ENCODE data around the gene MMP14.

Gene MMP14

DNA sequence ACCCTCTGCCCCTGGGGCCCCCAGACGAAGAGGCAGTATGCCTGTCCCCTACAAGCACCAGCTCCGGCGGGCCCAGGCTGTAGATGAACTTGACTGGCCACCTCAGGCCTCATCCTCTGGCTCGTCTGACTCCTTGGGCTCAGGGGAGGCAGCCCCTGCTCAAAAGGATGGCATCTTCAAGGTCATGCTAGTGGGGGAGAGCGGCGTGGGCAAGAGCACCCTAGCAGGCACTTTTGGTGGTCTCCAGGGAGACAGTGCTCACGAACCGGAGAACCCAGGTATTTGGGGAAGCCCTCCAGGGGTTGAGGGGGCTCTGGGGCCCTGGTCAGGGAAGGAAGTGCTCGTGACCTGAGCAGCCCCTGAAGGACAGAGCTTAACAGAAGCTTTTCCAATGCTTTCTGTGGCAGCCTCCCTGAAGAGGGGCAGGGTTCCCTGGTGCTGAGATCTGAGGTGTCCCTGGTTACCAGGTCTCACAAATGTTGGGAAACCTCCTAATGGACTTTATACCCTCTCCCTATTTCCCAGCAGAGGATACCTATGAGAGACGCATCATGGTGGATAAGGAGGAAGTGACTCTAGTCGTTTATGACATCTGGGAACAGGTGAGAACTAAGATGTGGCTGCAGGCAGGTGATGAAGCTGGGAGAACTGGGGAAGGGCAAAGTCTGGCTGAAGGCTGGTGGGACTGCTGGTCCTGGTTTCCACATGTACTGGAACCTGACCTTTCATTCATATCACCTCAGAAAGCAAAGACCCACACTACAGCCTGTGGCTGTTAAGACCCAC is 48.5 kb downstream of the MMP14 start:
- Histone ChIP-seq H3K4me1 (ENCODE audit: control insufficient read depth, low read depth, low read length) (peaks cover 20% of the 10 kb centered on the region), H3K36me3 (ENCODE audit: control insufficient read depth, low read depth, low read length) (no peaks in the 10 kb centered on the region), H3K27ac (ENCODE audit: low read length) (no peak overlapping the region), H3K4me3 (ENCODE audit: low read length) (no peak overlapping the region), H3K9ac (ENCODE audit: low read length) (no peak overlapping the region), H3K9me3 (ENCODE audit: control insufficient read depth, low read depth, low read length) (no peaks in the 10 kb centered on the region), H3K27me3 (ENCODE audit: control insufficient read depth, insufficient read depth, low read length) (peaks cover 24% of the 10 kb centered on the region)

DNA sequence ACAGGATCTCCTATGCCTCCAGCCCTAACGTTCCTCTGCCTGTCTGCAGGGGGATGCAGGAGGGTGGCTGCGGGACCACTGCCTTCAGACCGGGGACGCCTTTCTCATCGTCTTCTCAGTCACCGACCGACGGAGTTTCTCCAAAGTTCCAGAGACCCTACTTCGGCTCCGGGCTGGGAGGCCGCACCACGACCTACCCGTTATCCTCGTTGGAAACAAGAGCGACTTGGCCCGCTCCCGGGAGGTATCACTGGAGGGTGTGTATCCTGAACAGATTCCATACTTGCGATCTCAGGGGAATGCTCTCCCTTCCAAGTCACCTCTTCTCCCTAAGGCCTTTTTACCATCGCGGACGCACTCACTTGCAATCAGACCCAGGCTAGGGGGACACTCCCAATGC is 49.6 kb downstream of the MMP14 start:
- no peaks in the 10 kb centered on the region for H3K9me3 ChIP-seq (ENCODE audit: control insufficient read depth, low read depth, low read length)
- H3K27me3 ChIP-seq (ENCODE audit: control insufficient read depth, insufficient read depth, low read length): peaks cover 24% of the 10 kb centered on the region
- peak overlapping the region; percentile 89 for H3K9ac ChIP-seq (ENCODE audit: low read length)
- peak overlapping the region; percentile 90 for H3K4me3 ChIP-seq (ENCODE audit: low read length)
- H3K36me3 ChIP-seq (ENCODE audit: control insufficient read depth, low read depth, low read length): no peaks in the 10 kb centered on the region
- H3K27ac ChIP-seq (ENCODE audit: low read length): no peak overlapping the region
- peaks cover 20% of the 10 kb centered on the region for H3K4me1 ChIP-seq (ENCODE audit: control insufficient read depth, low read depth, low read length)

DNA sequence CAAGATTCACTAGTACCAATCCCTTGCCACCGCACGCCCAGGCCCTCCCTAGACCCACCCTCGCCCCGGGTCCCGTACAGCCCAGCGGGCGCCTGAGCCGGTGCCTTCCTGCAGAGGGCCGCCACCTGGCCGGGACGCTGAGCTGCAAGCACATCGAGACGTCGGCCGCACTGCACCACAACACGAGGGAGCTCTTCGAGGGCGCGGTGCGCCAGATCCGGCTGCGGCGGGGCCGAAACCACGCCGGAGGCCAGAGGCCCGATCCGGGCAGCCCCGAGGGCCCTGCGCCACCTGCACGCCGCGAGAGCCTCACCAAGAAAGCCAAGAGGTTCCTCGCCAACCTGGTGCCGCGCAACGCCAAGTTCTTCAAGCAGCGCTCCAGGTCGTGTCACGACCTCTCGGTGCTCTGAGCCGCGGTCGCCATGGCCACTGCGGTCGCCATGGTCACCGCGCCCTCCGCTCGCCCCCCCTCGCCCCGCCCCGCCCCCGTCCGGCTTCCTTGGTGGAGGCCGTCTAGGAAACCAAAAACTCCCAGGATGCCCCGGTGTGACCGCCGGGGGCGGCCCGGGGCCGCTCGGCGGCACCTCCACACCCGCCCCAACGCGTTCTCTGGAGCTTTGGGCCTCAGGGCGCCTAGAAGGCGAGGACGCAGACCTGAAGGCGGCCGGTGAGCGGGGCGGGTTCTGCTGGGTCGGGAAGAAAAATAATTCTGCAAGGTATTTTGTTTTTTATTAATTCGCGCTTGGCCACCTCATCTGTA is 50.3 kb downstream of the MMP14 start:
- Histone ChIP-seq H3K4me1 (ENCODE audit: control insufficient read depth, low read depth, low read length) (peaks cover 20% of the 10 kb centered on the region), H3K9ac (ENCODE audit: low read length) (peak overlapping the region; percentile 89), H3K4me3 (ENCODE audit: low read length) (peak overlapping the region; percentile 90), H3K27ac (ENCODE audit: low read length) (peak overlapping the region; percentile 78), H3K27me3 (ENCODE audit: control insufficient read depth, insufficient read depth, low read length) (peaks cover 24% of the 10 kb centered on the region), H3K36me3 (ENCODE audit: control insufficient read depth, low read depth, low read length) (no peaks in the 10 kb centered on the region), H3K9me3 (ENCODE audit: control insufficient read depth, low read depth, low read length) (no peaks in the 10 kb centered on the region)

DNA sequence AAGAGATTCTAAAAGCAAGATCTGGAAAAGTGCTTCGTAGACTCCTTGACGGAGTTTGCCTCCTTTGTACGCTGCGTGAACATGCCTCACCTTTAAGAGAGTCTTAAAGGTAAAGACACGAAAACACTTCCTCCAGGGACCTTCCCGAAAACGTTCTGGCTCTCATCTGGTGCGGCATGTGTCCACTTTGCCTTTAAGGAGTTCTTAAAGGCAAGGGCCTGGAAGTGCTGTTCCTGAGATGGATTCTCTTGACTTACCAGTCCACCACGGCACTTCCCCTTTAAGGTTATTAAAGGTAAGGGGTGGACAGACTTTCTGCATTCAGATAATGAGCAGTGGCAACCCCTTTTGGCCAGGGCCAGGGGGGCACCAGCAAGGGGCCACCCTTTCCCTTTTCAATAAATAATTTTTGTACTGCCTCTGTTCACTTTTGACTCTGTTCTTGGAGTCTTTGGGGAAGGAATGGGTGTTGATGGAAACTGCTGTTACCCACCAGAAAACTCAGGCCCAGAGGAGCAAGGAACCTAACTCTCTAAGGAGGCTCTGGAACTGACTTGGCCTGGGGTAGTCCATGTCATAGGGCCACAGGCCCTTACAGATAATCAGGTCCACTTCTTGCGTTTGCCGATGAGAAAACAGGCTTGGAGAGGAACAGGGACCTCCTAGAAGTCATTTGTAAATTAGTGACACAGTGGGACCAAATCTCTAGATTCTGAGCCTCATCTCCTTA is 51.0 kb downstream of the MMP14 start:
- H3K27me3 ChIP-seq (ENCODE audit: control insufficient read depth, insufficient read depth, low read length): peaks cover 24% of the 10 kb centered on the region
- H3K27ac ChIP-seq (ENCODE audit: low read length): peak overlapping the region; percentile 78
- no peaks in the 10 kb centered on the region for H3K9me3 ChIP-seq (ENCODE audit: control insufficient read depth, low read depth, low read length)
- no peaks in the 10 kb centered on the region for H3K36me3 ChIP-seq (ENCODE audit: control insufficient read depth, low read depth, low read length)
- H3K4me3 ChIP-seq (ENCODE audit: low read length): peak overlapping the region; percentile 90
- H3K4me1 ChIP-seq (ENCODE audit: control insufficient read depth, low read depth, low read length): peaks cover 20% of the 10 kb centered on the region
- peak overlapping the region; percentile 89 for H3K9ac ChIP-seq (ENCODE audit: low read length)

DNA sequence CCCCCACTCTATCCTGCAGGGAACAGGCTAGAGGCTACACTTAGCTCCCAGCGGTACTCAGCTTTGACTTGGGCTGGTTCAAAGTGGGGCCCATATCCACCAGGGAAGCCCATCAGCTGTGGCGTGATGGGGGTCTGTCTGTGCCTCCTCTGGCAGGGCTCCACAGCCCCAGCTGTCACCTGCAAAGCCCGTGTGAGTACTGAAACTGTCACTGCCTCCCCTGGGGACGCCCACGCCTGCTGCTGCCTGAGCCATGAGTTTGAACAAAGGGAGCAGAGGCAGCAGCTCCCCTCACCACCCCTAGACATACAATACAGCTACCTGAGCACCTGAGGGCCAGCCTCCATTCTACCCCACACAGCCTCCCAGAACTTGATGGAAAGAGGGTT is 51.6 kb downstream of the MMP14 start:
- peaks cover 18% of the 10 kb centered on the region for H3K4me1 ChIP-seq (ENCODE audit: control insufficient read depth, low read depth, low read length)
- H3K9ac ChIP-seq (ENCODE audit: low read length): no peak overlapping the region
- no peaks in the 10 kb centered on the region for H3K36me3 ChIP-seq (ENCODE audit: control insufficient read depth, low read depth, low read length)
- H3K27ac ChIP-seq (ENCODE audit: low read length): no peak overlapping the region
- no peaks in the 10 kb centered on the region for H3K9me3 ChIP-seq (ENCODE audit: control insufficient read depth, low read depth, low read length)
- peaks cover 24% of the 10 kb centered on the region for H3K27me3 ChIP-seq (ENCODE audit: control insufficient read depth, insufficient read depth, low read length)
- peak overlapping the region; percentile 90 for H3K4me3 ChIP-seq (ENCODE audit: low read length)

DNA sequence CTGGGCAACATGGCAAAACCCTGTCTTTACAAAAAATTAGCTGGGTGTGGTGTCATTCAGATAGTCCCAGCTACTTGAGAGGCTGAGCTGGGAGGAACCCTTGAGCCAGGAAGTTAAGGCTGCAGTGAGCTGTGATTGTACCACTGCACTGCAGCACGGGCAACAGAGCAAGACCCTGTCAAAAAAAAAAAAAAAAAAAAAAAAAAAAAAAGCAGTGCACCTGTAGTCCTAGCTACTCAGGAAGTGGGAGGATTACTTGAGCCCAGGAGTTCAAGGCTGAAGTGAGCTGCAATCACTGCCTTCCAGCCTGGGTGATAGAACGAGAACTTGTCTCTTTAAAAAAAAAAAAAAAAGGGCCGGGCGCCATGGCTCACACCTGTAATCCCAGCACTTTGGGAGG is 52.3 kb downstream of the MMP14 start:
- H3K4me3 ChIP-seq (ENCODE audit: low read length): no peak overlapping the region
- H3K36me3 ChIP-seq (ENCODE audit: control insufficient read depth, low read depth, low read length): no peaks in the 10 kb centered on the region
- H3K9ac ChIP-seq (ENCODE audit: low read length): no peak overlapping the region
- H3K27me3 ChIP-seq (ENCODE audit: control insufficient read depth, insufficient read depth, low read length): peaks cover 24% of the 10 kb centered on the region
- H3K9me3 ChIP-seq (ENCODE audit: control insufficient read depth, low read depth, low read length): no peaks in the 10 kb centered on the region
- peaks cover 12% of the 10 kb centered on the region for H3K4me1 ChIP-seq (ENCODE audit: control insufficient read depth, low read depth, low read length)
- H3K27ac ChIP-seq (ENCODE audit: low read length): no peak overlapping the region

DNA sequence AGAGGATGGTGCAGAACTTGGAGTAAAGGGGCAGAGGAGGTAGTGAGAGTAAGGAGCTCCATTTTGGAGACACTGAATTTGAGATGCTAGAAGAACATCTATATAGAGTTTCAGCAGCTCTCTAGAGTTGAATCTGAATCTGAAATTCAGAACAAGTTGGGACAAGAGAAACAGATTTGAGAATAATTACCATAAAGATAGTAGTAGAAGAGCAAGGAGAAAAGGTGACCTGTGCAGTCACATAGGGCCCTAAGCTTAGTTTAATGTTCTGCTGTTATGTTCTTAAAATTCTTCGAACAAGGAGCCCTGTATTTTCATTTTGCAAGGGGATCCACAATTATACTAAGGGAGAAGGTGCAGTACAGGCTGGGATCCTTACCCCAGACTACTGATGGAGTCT is 54.0 kb downstream of the MMP14 start:
- Histone ChIP-seq H3K9me3 (ENCODE audit: control insufficient read depth, low read depth, low read length) (no peaks in the 10 kb centered on the region), H3K4me3 (ENCODE audit: low read length) (no peak overlapping the region), H3K9ac (ENCODE audit: low read length) (no peak overlapping the region), H3K36me3 (ENCODE audit: control insufficient read depth, low read depth, low read length) (no peaks in the 10 kb centered on the region), H3K27me3 (ENCODE audit: control insufficient read depth, insufficient read depth, low read length) (peaks cover 9% of the 10 kb centered on the region), H3K27ac (ENCODE audit: low read length) (no peak overlapping the region), H3K4me1 (ENCODE audit: control insufficient read depth, low read depth, low read length) (peaks cover 9% of the 10 kb centered on the region)

DNA sequence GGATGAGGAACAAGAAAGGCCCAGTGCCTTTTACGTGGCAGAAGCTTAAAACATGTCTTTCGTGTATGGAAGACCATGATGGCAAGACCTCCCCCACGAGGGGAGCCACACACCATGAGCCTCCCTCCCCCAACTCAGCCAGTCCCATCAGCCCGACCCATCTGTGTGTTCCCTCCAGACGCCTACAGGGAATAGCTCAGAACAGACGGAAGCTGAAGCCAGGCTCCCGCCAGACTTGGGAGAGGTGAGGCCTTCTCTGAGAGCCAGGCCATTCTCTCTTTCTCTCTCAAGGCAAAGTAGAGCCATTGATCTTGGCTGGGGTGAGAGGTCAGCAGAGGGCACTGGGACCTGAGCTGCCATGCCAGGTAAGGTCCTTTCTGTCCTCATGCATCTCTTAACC is 56.1 kb downstream of the MMP14 start:
- Histone ChIP-seq H3K27ac (ENCODE audit: low read length) (no peak overlapping the region), H3K4me3 (ENCODE audit: low read length) (no peak overlapping the region), H3K9me3 (ENCODE audit: control insufficient read depth, low read depth, low read length) (no peaks in the 10 kb centered on the region), H3K36me3 (ENCODE audit: control insufficient read depth, low read depth, low read length) (no peaks in the 10 kb centered on the region), H3K4me1 (ENCODE audit: control insufficient read depth, low read depth, low read length) (peaks cover 4% of the 10 kb centered on the region), H3K27me3 (ENCODE audit: control insufficient read depth, insufficient read depth, low read length) (peaks cover 14% of the 10 kb centered on the region), H3K9ac (ENCODE audit: low read length) (no peak overlapping the region)

DNA sequence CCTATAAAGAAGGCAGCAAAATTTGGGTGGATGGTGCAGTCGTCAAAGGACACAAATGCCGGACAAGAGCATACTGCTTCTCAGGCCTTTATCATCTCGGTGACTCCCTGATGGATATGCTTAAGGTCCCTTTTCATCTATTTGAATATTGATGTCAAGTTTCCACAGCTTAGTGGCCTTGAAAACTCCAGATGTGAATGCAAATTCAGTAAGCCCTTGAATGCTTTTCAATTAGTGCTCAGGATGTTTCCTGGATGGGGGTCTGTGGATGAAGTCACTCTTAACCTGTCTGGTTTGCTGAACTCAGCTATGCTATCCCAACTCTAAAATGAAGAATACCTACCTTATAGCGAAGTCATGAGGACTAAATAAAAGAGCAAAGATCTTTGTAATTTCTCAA is 57.3 kb downstream of the MMP14 start:
- H3K36me3 ChIP-seq (ENCODE audit: control insufficient read depth, low read depth, low read length): no peaks in the 10 kb centered on the region
- no peak overlapping the region for H3K27ac ChIP-seq (ENCODE audit: low read length)
- no peak overlapping the region for H3K4me3 ChIP-seq (ENCODE audit: low read length)
- no peaks in the 10 kb centered on the region for H3K9me3 ChIP-seq (ENCODE audit: control insufficient read depth, low read depth, low read length)
- no peak overlapping the region for H3K9ac ChIP-seq (ENCODE audit: low read length)
- no peaks in the 10 kb centered on the region for H3K4me1 ChIP-seq (ENCODE audit: control insufficient read depth, low read depth, low read length)
- peaks cover 26% of the 10 kb centered on the region for H3K27me3 ChIP-seq (ENCODE audit: control insufficient read depth, insufficient read depth, low read length)

DNA sequence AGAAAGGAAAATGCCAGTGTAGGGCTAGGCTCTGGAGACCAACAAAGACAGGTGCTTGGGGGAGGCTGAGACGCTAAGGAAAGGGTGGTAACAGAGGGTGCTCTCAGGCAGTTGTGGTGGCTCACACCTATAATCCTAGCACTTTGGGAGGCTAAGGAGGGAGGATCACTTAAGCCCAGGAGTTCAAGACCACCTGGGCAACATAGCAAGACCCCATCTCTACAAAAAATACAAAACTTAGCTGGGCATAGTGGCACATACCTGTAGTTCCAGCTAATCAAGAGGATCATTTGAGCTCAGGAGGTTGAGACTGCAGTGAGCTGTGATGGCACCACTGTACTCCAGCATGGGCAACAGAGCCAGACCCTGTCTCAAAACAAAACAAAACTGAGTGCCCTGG is 59.0 kb downstream of the MMP14 start:
- Histone ChIP-seq H3K9me3 (ENCODE audit: control insufficient read depth, low read depth, low read length) (no peaks in the 10 kb centered on the region), H3K9ac (ENCODE audit: low read length) (no peak overlapping the region), H3K36me3 (ENCODE audit: control insufficient read depth, low read depth, low read length) (no peaks in the 10 kb centered on the region), H3K27ac (ENCODE audit: low read length) (no peak overlapping the region), H3K4me3 (ENCODE audit: low read length) (no peak overlapping the region), H3K4me1 (ENCODE audit: control insufficient read depth, low read depth, low read length) (peaks cover 11% of the 10 kb centered on the region), H3K27me3 (ENCODE audit: control insufficient read depth, insufficient read depth, low read length) (peaks cover 30% of the 10 kb centered on the region)

DNA sequence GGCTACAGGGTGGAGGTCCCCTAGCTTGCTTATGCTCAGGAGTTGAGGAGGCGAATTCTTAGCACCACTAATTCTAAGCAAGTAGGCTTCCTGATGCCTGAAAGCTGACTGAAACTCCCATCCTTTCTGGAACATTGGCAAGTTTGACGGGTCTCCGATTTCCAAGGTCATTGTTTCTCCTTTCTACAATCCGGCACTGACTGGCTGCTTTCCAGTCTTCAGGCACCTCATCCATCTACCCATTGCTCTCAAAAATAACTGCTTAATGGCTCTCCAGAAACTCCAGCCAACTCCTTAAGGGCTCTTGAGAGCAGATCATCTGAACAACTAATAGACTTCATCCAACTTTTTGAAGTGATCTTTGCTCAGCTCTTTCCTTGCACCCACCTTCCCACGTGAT is 60.0 kb downstream of the MMP14 start:
- H3K27ac ChIP-seq (ENCODE audit: low read length): no peak overlapping the region
- H3K4me3 ChIP-seq (ENCODE audit: low read length): no peak overlapping the region
- H3K27me3 ChIP-seq (ENCODE audit: control insufficient read depth, insufficient read depth, low read length): peaks cover 30% of the 10 kb centered on the region
- H3K4me1 ChIP-seq (ENCODE audit: control insufficient read depth, low read depth, low read length): peaks cover 11% of the 10 kb centered on the region
- H3K9me3 ChIP-seq (ENCODE audit: control insufficient read depth, low read depth, low read length): no peaks in the 10 kb centered on the region
- H3K36me3 ChIP-seq (ENCODE audit: control insufficient read depth, low read depth, low read length): peaks cover 7% of the 10 kb centered on the region
- H3K9ac ChIP-seq (ENCODE audit: low read length): no peak overlapping the region

All from iPS-18a (cell line).